Stomach (tissue), 4 donors: Measurements from ENCODE around the gene RAB3GAP2.

Experiments
- POLR2A ChIP-seq, 4 donors: fragments of 450-650 bp; IDR thresholded peaks; one replicate each; pipeline ENCODE4 v1.6.1; 2016; ENCODE audit warnings: antibody characterized with exemption in 4 of 4, control low read depth in 2 of 4, mild to moderate bottlenecking in 1 of 4, moderate library complexity in 1 of 4
- POLR2AphosphoS5 ChIP-seq, 3 donors: sonication (generic); formaldehyde crosslinking; IDR thresholded peaks; one replicate each; pipeline ENCODE4 v1.6.1; 2016; ENCODE audit warnings: antibody characterized with exemption in 3 of 3

- TF ChIP-seq POLR2A (IDR thresholded peaks at IDR 0.05) (no peak), POLR2AphosphoS5 (IDR thresholded peaks at IDR 0.05) (no peak)
Observed at GRCh38 chr1:220255204-220255603, 17.0 kb downstream of the RAB3GAP2 start.
